ENCODE measurements around the gene OTUB2. TPM values are rescaled to one million over a fixed set of nuclear protein-coding genes. Genes with fewer than 3 reads are reported as not detected.

Gene OTUB2
- total RNA-seq, 2 experiments from 2014 or later: 0.86 to 1.4 TPM

DNA sequence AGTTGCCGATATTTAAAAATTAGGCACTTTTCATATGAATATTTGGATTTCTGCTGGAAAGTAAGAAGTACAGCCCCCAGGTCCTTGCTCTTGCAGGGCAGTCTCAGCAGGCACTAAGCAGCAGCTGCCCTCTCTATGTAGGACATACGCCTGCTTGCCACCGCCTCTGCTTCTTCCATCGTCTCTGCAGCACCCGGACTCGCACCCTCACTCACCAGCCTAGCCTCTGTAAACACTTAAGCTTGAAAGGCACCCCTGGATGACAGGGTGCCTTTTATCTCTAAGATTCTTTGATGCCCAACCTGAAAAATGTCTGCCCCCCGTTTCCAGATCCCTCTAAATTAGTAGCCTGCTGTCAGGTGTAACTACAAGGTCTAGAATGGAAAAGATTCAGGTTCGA is 19.0 kb downstream of the OTUB2 start:
- CTCF ChIA-PET: interaction anchor here (1.6 kb wide), 1 partner anchor 136 kb away, joined by 3 read pairs; no protein-coding TSS in a partner anchor
- POLR2A ChIA-PET: no interaction called here

DNA sequence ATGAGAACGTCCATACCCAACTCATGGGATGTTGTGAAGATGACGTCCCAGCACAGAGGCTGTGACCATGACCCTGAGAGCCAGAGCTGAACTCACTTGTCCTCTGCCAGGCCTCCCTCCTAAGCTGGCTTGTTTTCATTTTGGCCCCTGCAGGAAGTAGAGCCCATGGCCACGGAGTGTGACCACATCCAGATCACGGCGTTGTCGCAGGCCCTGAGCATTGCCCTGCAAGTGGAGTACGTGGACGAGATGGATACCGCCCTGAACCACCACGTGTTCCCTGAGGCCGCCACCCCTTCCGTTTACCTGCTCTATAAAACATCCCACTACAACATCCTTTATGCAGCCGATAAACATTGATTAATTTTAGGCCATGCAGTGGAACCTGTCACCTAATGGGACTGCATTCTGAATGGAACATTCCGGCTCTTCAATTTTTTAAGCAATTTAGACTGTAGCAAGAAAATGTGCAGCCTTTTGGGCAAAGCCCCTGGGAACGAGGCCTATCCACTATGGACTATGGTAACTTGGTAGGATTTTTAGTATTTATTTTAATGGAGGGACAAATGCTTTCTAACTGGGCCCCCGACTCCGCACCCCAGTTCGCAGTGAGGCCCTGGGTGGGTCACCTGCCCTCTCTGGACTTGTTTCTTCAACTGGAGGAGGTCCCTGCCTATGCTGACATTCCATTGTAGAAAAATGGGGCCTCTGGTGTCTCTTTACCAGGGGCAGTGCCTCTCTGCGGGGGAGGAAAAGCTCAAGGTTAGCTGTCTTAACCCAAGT is 19.6 kb downstream of the OTUB2 start:
- CTCF ChIA-PET: interaction anchor here (1.1 to 1.6 kb wide), 2 partner anchors 9 to 135 kb away, joined by 3 read pairs; no protein-coding TSS in a partner anchor
- POLR2A ChIA-PET: no interaction called here

DNA sequence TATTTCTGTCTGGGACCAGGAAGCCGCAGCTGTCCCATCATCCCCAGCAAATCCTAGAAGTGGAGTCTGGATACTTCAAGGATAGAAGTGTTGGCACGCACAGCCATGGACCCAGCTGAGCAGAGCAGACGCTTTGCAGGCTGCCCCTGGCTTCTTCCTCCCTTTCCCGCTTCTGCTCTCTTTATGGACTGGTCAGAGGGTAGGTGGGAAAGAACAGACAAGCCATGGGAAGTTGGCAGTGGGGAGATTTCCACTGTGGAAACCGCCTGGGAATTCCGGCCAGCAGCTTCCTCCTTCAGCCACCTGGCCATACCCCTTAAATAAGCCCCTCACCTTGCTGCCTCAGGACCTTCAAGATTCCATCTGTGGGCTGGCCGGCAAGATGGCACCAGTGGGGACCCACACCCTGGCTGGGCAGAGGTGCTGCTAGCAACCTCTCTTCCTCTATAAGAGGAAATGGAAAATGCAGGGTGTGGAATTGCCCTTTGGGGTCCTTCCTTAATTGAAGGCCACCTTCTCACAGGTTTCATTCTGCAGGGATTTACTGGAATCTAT is 20.6 kb downstream of the OTUB2 start:
- ChIA-PET POLR2A (no interaction called here), CTCF (interaction anchor here (1.1 kb wide), 1 partner anchor 10 kb away, joined by 3 read pairs; no protein-coding TSS in a partner anchor)

DNA sequence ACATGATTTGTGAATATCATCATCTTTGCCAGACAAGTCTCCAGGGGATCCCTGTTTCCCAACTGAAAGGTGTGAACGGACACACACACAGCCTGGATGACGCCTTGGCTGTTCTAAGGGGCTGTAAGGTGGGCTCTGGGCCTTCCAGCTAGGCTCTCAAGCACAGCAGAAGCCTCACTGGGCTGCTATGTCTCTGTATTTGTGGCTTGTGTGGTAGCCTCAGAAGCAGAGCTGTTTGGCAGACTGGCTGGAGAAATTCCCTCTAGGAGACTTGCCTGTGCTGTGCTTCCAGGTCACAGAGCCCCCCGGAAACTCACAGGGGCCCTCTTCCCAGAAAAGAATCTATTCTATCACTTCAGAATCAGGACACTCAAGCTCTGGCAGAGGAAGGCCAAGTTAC is 21.4 kb downstream of the OTUB2 start:
- CTCF ChIA-PET: interaction anchor here (1.6 kb wide), 1 partner anchor 11 kb away, joined by 6 read pairs; no protein-coding TSS in a partner anchor
- POLR2A ChIA-PET: no interaction called here

DNA sequence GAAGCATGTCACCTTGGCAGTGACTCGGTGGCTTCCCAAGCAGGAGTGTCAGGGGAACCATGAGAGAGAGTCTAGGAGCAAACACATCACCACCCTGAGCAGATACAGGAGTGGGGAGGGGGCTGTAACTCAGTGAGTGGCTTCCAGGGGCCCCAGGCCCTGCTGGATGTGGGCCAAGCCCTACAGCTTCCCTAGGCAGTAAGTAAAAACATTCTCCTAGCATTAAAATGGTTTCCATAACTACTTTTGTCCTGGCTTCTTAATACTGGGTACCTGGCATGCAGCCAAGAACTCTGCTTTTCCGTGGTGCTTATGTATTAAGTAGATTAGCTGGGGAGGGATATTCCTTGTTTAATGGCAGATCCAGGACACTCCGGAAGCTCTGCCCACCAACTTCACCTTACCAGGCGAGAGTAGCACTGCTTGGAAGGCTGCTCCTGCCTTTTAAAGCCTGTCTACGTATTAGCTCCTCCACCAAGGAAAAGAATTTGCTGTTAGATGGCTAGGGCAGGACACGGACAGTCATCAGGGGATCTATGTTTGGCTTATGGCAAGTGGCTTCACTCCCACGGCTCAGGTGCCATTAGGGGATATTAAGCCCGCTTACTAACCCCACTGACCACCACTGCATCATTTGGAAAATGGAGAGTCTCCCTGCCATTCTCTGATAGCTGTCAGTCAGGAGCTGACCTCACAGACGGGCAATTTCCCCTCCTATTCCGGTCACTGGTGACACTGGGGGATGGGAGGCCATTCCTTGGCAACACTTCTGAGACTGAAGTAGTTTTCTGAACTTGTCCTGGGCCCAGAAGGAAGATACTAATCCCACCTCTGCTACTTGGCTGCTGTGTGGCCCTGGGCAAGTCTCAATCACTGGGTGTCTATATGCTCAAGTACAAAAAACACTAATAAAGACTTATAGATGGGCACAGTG is 22.8 kb downstream of the OTUB2 start:
- ChIA-PET CTCF (interaction anchor here (0.6 to 1.6 kb wide), 3 partner anchors 12 to 88 kb away, joined by 3 to 6 read pairs (median 4); no protein-coding TSS in a partner anchor), POLR2A (no interaction called here)

DNA sequence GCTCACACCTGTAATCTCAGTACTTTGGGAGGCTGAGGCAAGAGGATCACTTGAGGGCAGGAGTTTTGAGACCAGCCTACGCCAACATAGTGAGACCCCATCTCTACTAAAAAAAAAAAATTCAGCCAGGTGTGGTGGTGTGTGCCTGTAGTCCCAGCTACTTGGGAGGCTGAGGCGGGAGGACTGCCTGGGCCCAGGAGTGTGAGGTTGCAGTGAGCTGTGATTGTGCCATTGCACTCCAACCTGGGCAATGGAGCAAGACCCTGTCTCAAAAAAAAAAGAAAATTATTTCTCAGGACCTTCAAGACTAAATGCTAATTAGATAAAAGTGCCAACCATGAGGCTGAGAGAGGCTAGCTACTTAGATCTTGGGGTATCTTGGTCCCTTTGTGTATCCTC is 23.5 kb downstream of the OTUB2 start:
- ChIA-PET CTCF (interaction anchor here (0.7 to 1.3 kb wide), 2 partner anchors 13 to 87 kb away, joined by 3 to 4 read pairs; no protein-coding TSS in a partner anchor), POLR2A (no interaction called here)

DNA sequence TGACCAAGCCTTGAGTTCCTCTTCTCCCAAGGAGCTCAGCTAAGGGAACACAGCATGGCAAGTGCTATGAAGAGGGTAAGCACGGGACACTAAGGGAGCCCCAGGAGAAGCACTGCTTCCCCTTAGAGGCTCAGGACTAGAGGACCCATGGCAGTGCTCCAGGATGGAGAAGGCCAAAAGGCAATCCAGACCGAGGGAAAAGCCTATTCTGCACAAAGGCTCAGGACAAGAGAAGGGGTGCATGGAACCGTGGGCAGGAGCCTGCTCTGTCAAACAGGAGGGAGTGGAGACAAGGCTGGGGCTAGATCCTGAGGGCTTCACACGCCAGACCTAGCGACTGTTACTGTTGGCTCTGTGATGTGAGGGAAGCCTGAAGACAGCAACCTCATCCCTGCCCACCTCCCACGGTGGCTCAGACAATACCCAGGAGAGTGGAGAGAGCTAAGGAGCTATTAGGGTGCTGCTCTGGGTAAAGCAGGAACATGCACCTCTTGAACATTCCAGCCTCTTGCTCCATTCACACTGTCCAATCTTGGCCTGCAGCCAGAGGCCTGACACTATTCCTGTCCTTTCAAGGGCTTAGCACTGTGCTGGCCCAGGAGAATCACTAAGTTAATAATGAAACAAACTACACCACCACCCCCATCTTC is 24.2 kb downstream of the OTUB2 start:
- POLR2A ChIA-PET: no interaction called here
- CTCF ChIA-PET: interaction anchor here (0.6 to 1.3 kb wide), 2 partner anchors 12 to 255 kb away, joined by 3 read pairs; no protein-coding TSS in a partner anchor

DNA sequence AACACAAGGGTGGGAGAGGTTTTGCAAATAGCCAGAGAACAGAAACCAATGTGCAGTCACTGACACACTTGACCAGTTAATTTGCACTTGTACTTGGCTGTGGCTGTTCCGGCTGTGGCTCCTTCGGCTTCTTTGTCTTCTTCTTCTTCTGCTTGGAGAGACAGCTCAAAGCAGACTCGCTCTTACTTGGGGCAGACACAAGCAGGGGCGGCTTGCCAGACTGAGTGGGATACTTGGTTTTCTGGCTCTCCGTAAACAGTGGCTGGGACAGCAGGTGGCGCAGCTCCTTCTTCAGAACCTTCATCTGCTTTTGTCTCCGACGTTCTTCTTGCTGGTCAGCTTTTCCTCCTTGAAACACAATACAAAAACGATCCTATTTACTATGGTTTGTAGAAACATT is 25.0 kb downstream of the OTUB2 start:
- CTCF ChIA-PET: interaction anchor here (1.1 kb wide), 1 partner anchor 8 kb away, joined by 4 read pairs; no protein-coding TSS in a partner anchor
- POLR2A ChIA-PET: no interaction called here

DNA sequence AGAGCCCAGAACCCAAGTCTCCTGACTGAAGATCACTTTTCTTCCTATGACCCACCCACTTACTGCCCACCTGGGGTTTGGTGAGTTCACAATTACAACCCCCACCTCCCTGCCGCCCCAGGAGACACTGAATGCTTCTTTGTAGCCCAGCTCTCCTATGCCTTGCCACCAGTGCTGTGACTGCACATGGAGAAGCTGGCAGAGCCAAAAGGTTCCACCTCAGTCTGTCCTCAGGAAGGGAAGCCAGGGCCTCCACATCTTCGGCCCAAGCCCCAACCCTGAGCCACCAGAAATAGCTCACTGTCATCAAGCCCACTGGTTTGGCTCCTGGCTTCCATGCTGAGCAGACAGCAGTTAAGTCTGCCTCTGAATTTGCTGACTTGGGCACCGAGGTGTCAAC is 25.6 kb downstream of the OTUB2 start:
- CTCF ChIA-PET: interaction anchor here (0.6 to 1.1 kb wide), 2 partner anchors 9 to 108 kb away, joined by 3 to 4 read pairs; no protein-coding TSS in a partner anchor
- POLR2A ChIA-PET: no interaction called here

DNA sequence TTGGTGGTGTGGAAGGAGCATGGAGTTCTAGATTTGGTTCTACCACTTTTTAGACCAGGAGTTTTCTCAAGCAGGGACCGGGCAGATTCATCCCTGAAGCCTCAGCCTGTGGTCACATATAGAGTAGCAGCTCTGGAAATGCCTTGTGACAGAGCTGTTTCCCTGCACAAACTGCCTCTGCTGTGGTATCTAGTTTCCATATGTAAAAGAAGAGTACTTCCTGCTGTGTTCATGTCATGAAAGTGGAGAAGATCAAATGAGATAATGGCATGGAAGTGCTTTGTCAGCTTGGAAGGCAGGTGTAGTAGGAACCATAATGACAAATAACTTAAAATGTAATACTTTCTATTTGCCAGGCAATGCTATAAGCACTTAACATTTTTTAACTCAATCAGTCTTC is 26.1 kb downstream of the OTUB2 start:
- CTCF ChIA-PET: interaction anchor here (0.6 kb wide), 1 partner anchor 109 kb away, joined by 3 read pairs; no protein-coding TSS in a partner anchor
- POLR2A ChIA-PET: no interaction called here

DNA sequence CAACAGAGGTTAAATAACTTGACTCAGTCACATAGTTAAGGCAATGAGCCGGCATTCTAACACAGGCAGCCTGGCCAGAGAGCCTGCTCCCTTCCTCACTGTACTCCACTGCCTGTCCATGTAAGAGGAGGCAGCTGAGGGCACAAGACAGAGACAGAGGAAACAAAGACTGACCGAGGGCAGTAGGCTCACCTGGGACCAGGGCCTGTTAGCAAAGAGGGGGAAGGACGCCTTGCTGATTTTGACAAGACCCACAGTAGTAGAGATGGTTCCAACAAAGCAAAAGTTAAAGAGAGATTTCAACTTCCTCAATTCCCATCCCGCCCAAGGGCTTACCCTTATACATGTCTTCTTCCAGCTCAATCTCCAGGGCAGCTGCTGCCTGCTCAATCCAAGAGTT is 26.5 kb downstream of the OTUB2 start:
- POLR2A ChIA-PET: no interaction called here
- CTCF ChIA-PET: interaction anchor here (0.6 to 1.5 kb wide), 3 partner anchors 11 to 109 kb away, joined by 3 to 4 read pairs (median 3); partner anchors contain the start of gene IFI27L2

DNA sequence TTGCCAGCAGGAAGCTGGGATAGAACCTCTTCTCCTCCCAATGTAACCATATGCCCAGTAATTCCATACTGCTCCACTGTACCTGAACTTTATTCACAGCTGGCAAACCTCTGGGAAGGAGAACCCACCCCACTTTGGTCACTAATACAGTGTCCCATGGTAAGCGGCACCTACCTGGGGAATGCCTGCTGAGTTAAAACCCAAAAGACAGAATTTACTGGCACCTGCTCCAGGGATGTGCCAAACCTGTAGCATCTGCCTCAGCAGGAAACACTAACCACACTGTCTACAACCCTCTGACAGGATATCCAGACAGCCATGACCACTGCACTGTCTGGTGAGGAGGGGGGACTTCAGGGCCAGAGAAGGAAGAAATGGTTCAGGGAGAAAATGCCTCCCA is 28.3 kb downstream of the OTUB2 start:
- CTCF ChIA-PET: interaction anchor here (1.3 kb wide), 1 partner anchor 19 kb away, joined by 3 read pairs; no protein-coding TSS in a partner anchor
- POLR2A ChIA-PET: no interaction called here

DNA sequence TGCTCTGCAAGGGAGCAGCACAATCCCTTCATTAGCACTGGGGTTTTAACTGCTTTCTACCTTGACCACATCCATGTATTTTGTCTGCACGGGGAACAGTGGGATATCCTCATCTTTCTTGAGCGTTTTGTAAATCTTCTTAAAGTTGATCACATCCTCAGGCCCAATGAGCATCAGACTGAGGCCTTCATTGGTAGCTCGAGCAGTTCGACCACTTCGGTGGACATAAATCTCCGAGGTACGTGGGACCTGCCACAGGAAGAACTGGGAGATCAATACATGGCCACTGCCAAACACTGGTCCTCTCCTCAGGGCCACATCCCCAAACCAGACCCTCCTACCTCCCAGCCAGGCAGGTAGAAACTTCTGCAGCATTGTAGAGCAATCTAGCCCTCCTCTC is 28.8 kb downstream of the OTUB2 start:
- CTCF ChIA-PET: interaction anchor here (1.3 kb wide), 1 partner anchor 19 kb away, joined by 3 read pairs; no protein-coding TSS in a partner anchor
- POLR2A ChIA-PET: no interaction called here

DNA sequence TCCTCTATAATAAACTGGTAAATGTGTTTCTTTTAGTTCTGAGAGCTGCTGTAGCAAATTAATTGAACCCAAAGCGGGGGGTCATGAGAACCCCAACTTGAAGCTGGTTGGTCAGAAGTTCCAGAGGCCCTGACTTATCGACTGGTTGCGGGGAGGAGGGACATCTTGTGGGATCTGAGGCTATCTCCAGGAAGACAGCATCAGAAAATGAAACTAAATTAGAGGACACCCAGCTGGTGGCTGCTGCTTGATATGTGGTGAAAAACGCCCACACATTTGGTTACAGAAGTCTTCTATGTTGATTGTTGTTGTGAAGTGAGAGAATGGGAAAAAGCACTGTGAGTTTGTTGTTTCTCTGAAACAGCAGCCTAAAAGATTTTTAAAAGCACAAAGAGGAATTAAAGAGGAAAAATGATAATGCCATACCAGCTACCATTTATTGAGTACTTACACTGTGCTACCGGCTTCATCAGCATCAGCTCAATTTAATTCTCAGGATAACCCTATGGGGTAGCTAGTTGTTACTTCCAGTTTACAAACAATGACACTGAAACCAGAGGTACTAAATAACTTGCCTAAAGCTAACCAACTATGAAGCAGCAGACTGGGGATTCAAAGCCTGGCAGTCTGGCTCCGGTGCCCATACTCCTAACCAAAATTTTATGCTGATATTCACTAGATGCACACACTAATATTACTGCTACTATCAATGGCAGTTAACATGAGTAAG is 30.6 kb downstream of the OTUB2 start:
- ChIA-PET POLR2A (interaction anchor here (2.0 kb wide), 1 partner anchor 24 kb away, joined by 5 read pairs; the partner anchor contains the start of genes DDX24 and IFI27L1), CTCF (interaction anchor here (1.0 to 2.0 kb wide), 3 partner anchors 20 to 24 kb away, joined by 3 to 4 read pairs (median 3); partner anchors contain the start of genes DDX24 and IFI27L1)

DNA sequence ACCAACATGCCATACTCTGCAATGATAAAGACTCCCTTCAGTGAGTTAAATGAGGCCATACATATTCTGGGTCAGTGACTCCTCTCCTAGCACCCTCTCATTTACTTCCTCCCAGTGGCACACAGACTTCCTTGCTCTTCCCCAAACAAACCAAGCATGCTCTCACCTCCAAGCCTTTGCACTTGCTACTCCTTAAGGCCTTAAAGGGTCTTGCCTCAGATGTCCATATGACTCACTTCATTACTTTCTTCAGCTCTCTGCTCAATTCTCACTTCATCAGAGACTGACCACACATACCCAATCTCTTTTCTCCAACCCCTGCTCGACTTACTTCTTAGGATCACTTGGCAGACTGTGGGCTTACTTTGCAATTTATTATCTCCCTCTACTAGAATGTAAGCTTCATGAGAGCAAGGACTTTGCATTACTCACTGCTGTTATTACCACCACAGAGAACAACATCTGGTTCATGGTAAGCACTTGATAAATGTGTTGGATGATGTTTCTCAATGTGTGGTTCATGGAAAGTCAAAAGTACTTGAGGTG is 32.1 kb downstream of the OTUB2 start:
- ChIA-PET CTCF (interaction anchor here (0.9 kb wide), 1 partner anchor 22 kb away, joined by 4 read pairs; no protein-coding TSS in a partner anchor), POLR2A (interaction anchor here (1.2 kb wide), 1 partner anchor 23 kb away, joined by 5 read pairs; the partner anchor contains the start of gene IFI27L1)

DNA sequence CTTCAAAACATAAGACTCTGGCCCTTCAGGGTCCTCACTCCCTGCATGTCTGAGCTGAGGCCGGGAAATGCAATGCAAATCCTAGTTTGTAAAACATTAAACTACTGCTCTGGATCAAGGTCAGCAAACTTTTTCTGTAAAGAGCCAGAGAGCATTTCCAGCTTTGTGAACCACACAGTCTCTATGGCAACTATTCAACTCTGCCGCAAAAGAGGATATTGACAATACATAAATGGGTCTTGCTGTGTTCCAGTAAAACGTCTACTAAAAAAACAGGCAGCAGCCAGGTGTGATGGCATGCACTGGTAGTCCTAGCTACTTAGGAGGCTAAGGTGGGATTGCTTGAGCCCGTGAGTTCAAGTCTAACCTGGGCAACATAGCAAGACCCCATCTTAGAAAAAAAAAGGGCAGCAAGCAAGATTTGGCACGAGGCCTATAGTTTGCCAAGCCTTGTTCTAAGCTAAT is 32.6 kb downstream of the OTUB2 start:
- CTCF ChIA-PET: interaction anchor here (0.9 kb wide), 1 partner anchor 22 kb away, joined by 4 read pairs; no protein-coding TSS in a partner anchor
- POLR2A ChIA-PET: interaction anchor here (1.2 kb wide), 1 partner anchor 23 kb away, joined by 5 read pairs; the partner anchor contains the start of gene IFI27L1

DNA sequence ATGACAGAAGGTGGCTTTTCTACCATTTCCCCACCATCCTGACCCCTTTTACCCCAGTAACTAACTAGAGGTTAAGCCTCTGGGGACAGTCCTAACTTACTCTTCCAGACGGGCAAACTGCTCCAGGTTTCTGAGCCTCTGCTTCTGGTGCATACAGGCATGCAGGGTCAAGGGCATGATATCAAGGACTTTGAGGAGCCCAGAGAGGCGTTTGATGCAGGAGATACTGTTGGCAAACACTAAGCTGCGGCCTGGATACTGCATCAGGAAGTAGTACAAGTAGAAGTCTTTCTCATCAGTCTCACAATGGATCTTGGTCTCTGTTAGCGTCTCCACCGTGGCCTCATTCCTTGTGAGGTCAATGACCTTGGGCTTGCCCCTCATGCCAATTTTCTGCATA is 33.9 kb downstream of the OTUB2 start:
- ChIA-PET CTCF (no interaction called here), POLR2A (no interaction called here)

Data from activated CD8-positive, alpha-beta memory T cell treated with anti-CD3 and anti-CD28 coated beads for 36 hours (primary cell).